ENCODE measurements around the gene BECN2.
"Not testable (repeated sequence)": the region's sequence is repeated elsewhere in the genome, so short reads cannot be mapped to it uniquely, and the experiment has no call there.

Gene BECN2

DNA sequence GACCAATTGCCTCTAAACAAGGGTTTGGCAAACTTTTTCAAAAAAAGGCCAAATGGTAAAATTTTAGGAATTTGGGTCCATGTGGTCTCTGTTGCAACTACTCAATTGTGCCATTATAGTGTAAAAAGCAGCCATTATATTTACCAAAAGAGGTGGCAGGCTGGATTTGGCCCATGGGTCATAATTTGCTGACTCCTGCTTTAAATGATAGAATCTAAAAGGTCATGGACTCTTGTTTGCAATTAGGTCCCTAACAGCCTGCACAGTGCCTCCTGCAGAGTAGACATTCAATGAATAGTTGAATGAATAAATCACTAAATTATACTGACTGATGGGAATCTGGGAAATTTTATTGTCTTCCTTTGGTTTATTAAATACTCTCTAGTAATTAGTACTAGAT, 6.2 kb downstream of the BECN2 start:
- Mint-ChIP-seq H3K4me1 (no peaks in the 10 kb centered on the region), H3K9me3 (no peaks in the 10 kb centered on the region), H3K27ac (no peak overlapping the region), H3K4me3 (no peak overlapping the region), H3K36me3 (no peaks in the 10 kb centered on the region)
- DNase-seq (ENCODE audit: low spot score in 2 of 2) (no peak), ATAC-seq (no peak)

DNA sequence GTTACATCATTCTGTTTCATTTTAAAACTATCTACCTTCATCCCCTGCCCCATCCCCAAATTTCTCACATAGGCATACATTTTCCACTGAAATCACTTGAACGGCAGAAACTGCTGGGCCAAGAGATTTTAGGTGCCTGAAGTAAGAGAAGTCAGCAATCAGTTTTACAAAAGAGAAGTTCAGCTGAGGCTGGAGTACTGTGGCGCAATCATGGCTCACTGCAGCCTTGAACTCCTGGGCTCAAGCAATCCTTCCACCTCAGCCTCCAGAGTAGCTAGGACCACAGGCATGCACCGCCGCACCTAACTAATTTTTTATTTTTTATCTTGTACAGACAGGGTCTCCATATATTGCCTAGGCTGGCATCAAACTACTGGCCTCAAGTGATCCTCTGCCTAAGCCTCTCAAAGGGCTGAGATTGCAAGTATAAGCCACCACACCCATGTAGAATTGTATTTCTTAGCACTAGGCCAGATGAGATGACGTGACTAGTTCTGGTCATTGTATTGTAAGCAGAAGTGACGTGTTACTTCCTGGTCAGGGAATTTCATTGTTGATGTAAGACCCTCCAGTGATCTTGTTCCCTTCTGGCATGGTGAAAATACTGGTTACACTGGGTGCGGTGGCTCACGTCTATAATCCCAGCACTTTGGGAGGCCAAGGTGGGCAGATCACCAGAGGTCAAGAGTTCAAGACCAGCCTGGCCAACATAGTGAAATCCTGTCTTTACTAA, 7.1 kb downstream of the BECN2 start:
- no peaks in the 10 kb centered on the region for H3K9me3 Mint-ChIP-seq
- H3K36me3 Mint-ChIP-seq, result no peaks in the 10 kb centered on the region
- no peaks in the 10 kb centered on the region for H3K4me1 Mint-ChIP-seq
- DNase-seq (ENCODE audit: low spot score in 2 of 2) (no peak), ATAC-seq (no peak)
- H3K4me3 Mint-ChIP-seq, result no peak overlapping the region
- no peak overlapping the region for H3K27ac Mint-ChIP-seq

DNA sequence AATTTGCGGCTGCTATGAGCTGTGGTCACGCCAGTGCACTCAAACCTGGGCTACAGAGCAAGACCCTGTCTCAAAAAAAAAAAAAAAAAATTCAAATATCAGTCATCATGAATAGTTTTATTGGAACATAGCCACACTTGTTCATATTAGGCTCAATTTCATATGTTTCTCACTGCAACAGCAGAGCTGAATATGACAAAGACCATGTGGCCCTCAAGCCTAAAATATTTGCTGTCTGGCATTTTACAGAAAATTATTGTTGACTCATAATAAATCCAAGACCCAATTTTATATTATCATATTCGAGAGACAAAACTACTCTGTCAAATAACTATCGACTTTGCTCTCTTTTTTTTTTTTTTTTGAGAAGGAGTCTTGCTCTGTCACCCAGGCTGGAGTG, 11.0 kb downstream of the BECN2 start:
- H3K4me3 Mint-ChIP-seq, result no peak overlapping the region
- H3K4me1 Mint-ChIP-seq, result no peaks in the 10 kb centered on the region
- ATAC-seq (no peak), DNase-seq (ENCODE audit: low spot score in 2 of 2) (no peak)
- no peaks in the 10 kb centered on the region for H3K36me3 Mint-ChIP-seq
- no peaks in the 10 kb centered on the region for H3K9me3 Mint-ChIP-seq
- no peak overlapping the region for H3K27ac Mint-ChIP-seq

DNA sequence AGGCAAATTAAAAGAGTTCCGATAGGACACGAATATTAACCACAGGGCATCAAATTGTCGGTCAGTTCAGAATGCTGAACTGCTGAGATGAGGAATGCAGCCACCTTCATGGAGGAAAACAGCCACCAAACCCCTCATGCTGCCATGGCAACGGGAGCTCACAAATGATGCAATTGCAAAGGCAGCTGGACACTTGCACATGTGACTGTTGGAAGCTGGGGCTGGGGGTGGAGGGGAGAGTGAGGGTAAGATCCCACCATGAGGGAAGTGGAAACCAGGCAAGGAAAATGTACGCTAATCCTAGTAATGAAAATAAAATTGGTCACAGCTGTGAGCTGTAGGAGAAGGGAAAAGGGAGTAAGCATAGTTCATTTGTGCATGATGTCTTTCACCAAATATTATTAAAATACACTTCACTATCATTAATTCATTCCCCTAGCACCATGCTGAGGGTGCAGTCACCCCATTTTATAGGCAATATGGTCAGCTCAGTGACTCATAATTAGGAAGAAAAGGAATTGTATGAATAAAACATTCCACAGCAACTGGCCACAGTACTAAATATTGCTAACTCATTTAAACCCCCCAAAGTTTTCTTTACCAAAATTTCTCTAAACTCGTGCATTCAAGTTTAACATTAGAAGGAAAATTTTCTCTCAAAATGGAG, 15.3 kb downstream of the BECN2 start:
- Mint-ChIP-seq H3K36me3 (no peaks in the 10 kb centered on the region), H3K9me3 (no peaks in the 10 kb centered on the region), H3K4me3 (no peak overlapping the region), H3K27ac (no peak overlapping the region), H3K4me1 (no peaks in the 10 kb centered on the region)
- ATAC-seq, result no peak
- DNase-seq (ENCODE audit: low spot score in 2 of 2), result no peak

DNA sequence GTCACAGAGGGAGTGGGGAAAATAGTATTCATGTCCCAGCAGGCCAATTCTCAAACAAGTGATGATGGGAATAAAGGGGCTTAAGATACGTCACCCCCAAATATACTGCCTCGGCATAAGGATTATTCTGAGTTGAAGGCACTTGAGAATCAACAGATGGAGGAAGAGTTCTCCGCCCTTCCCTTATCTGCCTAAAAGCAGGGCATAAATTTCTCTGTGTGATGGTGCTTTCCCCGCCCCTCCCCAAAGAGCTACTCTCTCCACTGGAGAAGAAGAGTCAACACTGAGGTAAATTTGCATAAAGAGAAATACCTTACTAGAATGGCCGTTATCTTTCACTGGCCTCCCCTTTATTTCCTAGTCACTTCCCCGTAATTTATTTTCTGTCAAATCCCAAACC, 18.7 kb downstream of the BECN2 start:
- H3K36me3 Mint-ChIP-seq, result no peaks in the 10 kb centered on the region
- H3K27ac Mint-ChIP-seq, result no peak overlapping the region
- no peaks in the 10 kb centered on the region for H3K9me3 Mint-ChIP-seq
- ATAC-seq (no peak), DNase-seq (ENCODE audit: low spot score in 2 of 2) (no peak)
- no peaks in the 10 kb centered on the region for H3K4me1 Mint-ChIP-seq
- H3K4me3 Mint-ChIP-seq, result no peak overlapping the region

DNA sequence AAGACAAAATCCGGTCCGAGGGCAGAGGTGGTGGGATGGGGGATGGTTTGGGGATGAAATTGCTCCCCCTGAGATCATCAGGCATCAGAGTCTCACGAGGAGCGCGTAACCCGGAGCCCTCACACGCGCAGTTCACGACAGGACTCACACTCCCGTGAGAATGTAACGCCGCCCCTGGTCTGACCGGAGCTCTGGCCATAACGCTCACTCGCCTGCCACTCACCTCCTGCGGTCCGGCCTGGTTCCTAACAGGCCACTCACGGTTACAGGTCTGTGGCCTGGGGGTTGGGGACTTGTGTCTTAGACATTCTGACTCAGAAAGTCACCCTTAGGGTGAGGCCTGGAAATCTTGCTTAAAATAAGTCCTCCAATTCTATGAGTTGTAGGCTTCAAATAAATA, 21.5 kb downstream of the BECN2 start:
- Mint-ChIP-seq H3K4me3 (no peak overlapping the region), H3K27ac (no peak overlapping the region), H3K9me3 (no peaks in the 10 kb centered on the region), H3K36me3 (no peaks in the 10 kb centered on the region), H3K4me1 (no peaks in the 10 kb centered on the region)
- DNase-seq (ENCODE audit: low spot score in 2 of 2) (no peak), ATAC-seq (peak; percentile 24)

DNA sequence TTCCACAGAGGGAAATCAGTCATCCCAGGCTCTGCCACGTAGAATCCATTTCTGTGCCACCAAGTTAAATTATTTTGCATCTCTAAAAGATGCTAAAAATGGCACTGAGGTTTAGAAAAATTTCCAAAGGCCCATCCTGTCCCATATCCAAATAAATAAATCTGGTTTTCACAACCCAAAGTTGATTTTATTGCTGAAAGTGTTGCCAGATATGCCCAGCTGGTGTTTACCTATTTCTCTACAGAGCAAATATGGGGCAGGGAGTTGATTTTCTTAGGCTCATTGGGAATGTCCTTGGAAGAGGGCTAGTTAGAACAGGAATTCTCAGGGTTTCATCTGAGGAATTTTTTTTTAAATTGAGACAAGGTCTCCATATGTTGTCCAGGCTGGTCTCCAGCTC, 22.4 kb downstream of the BECN2 start:
- no peak for DNase-seq (ENCODE audit: low spot score in 2 of 2)
- H3K4me1 Mint-ChIP-seq, result no peaks in the 10 kb centered on the region
- no peaks in the 10 kb centered on the region for H3K9me3 Mint-ChIP-seq
- no peak overlapping the region for H3K4me3 Mint-ChIP-seq
- H3K36me3 Mint-ChIP-seq, result no peaks in the 10 kb centered on the region
- no peak overlapping the region for H3K27ac Mint-ChIP-seq
- ATAC-seq, result no peak

DNA sequence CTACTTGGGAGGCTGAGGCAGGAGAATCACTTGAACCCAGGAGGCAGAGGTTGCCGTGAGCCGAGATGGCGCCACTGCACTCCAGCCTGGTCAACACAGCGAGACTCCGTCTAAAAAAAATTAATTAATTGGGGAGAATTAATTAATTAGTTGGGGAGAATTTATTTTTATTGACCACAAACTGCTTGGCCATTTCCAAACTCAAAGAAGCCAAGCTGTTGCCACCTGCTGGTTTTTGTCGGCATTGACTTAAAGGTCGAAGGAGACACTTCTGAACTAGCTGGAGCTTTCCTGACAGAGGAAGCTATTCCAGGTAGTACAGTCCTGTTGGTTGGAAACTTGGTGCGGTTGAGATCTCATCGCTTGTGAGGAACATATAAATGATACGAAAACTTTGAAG, 28.2 kb downstream of the BECN2 start:
- Mint-ChIP-seq H3K4me3 (no peak overlapping the region), H3K9me3 (no peaks in the 10 kb centered on the region), H3K36me3 (no peaks in the 10 kb centered on the region), H3K4me1 (no peaks in the 10 kb centered on the region), H3K27ac (no peak overlapping the region)
- no peak for ATAC-seq
- DNase-seq (ENCODE audit: low spot score in 2 of 2), result no peak

DNA sequence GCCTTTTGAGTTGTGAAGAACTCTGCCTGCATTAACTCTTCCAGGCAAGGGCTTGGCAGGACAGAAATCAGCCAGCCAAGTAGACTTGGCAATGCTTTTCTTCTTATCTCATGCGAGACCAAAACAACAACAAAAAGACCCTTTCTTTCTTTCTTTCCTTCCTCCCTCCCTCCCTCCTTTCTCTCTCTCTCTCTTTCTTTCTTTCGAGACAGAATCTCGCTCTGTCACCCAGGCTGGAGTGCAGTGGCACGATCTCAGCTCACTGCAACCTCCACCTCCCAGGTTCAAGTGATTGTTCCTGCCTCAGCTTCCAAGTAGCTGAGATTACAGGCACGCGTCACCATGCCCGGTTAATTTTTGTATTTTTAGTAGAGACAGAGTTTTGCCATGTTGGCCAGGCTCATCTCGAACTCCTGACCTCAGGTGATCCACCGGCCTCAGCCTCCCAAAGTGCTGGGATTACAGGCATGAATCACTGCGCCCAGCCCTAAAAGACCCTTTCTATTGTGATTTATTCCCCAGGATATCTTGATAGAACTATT, 30.9 kb downstream of the BECN2 start:
- not testable (repeated sequence) for H3K36me3 Mint-ChIP-seq; ATAC-seq; DNase-seq (ENCODE audit: low spot score in 2 of 2); H3K4me3 Mint-ChIP-seq; H3K4me1 Mint-ChIP-seq; H3K9me3 Mint-ChIP-seq; H3K27ac Mint-ChIP-seq

DNA sequence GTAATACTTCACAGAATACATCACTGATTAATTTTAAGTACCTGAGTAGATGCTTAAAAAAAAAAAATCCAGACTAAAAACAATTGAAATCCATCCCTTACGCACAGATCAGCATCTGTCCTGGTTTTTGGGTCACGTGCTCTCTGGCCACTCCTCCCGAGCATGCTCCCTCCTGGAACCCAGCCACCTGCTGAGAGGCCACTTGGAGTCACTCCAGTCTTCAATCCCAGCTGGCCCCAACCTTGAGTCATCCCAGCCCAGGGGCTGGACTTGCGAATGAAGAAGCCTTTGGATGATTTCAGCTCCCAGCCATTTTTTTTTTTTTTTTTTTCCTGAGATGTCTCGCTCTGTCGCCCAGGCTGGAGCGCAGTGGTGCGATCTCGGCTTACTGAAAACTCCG, 32.5 kb downstream of the BECN2 start:
- DNase-seq (ENCODE audit: low spot score in 2 of 2) (no peak), ATAC-seq (no peak)
- H3K36me3 Mint-ChIP-seq, result no peaks in the 10 kb centered on the region
- H3K4me3 Mint-ChIP-seq, result no peak overlapping the region
- no peaks in the 10 kb centered on the region for H3K9me3 Mint-ChIP-seq
- H3K27ac Mint-ChIP-seq, result no peak overlapping the region
- no peaks in the 10 kb centered on the region for H3K4me1 Mint-ChIP-seq

DNA sequence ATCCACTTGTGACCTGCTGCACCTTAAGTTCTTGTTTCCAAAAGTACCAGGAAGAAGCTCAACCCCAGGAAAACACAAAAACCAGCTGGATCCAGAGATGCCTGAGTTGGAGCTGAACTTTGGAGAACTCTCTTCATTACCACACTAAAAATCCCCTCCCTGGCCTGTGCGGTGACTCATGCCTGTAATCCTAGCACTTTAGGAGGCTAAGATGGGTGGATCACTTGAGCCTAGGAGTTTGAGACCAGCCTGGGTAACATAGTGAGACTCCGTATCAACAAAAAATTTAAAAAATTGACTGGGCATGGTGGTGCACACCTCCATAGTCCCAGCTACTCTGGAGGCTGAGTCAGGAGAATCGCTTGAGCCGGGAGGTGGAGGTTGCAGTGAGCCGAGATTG, 35.2 kb downstream of the BECN2 start:
- Mint-ChIP-seq H3K36me3 (no peaks in the 10 kb centered on the region), H3K9me3 (no peaks in the 10 kb centered on the region), H3K4me1 (no peaks in the 10 kb centered on the region), H3K4me3 (no peak overlapping the region), H3K27ac (no peak overlapping the region)
- no peak for DNase-seq (ENCODE audit: low spot score in 2 of 2)
- ATAC-seq, result no peak

DNA sequence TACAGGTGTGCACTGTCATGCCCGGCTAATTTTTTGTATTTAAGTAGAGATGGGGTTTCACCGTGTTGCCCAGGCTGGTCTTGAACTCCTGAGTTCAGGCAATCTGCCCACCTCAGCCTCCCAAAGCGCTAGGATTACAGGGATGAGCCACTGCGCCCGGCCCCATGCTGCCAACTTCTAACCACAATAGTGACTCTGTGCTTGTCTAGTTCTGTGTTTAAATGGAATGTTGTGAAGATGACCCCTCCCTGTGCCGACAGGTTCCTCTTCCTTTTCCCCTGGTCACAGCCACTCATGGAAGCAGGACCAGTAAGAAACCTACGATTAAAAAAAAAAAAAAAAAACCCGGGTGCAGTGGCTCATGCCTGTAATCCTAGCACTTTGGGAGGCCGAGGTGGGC, 36.6 kb downstream of the BECN2 start:
- ATAC-seq (no peak), DNase-seq (ENCODE audit: low spot score in 2 of 2) (no peak)
- Mint-ChIP-seq H3K27ac (no peak overlapping the region), H3K4me1 (peaks cover 6% of the 10 kb centered on the region), H3K4me3 (no peak overlapping the region), H3K36me3 (no peaks in the 10 kb centered on the region), H3K9me3 (no peaks in the 10 kb centered on the region)

DNA sequence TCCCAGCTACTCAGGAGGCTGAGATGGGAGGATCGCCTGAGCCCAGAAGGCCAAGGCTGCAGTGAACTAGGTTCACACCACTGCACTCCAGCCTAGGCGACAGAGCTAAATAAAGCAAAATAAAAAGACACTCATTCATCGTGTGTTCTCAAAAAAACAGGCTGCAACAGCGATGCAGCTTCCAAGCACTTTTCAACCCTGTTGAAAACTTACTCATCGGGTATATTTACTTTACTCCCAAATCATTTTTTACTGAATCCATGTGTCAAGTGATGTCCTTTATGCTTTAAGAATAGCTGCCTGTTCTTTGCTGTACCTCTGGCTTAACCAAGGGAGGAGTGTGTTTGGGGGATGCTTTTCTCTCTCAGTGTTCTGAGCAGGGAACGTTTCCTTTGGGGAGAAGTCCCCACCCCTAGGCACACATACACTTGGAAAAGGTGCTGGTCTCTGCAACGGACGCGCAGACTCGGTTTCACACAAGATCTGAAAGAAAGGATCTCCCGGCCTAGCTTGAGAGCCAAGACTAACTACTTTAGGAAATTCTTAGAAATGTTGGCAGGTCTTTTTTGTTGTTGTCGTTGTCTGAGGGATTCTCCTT, 39.9 kb downstream of the BECN2 start:
- no peak overlapping the region for H3K4me3 Mint-ChIP-seq
- no peaks in the 10 kb centered on the region for H3K36me3 Mint-ChIP-seq
- H3K4me1 Mint-ChIP-seq, result peaks cover 6% of the 10 kb centered on the region
- no peak for DNase-seq (ENCODE audit: low spot score in 2 of 2)
- no peaks in the 10 kb centered on the region for H3K9me3 Mint-ChIP-seq
- ATAC-seq, result no peak
- H3K27ac Mint-ChIP-seq, result no peak overlapping the region

DNA sequence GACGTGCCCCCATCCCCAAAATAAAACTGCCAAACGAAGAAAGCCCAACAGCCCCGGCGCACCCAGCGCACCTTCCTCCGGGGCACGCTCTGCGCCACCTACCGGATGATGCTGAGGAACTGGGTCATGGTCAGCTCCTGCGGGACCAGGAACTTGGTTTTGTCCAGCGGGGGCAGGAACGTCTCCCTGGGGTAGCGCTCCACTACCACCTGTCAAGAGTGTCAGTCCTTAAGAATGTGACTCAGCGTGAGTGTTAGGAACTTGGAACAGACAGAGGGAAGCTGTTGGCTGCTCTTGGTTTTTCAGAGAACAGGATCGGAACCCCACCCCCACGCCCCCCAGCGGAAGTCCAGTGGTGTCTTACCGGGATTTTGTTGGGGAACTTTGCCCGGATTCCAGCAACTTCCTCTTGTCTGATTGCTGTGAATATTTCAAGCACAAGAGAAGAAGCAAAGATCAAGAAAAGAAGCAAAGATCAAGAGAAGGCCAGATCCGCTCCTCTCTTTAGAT, 40.9 kb downstream of the BECN2 start:
- Mint-ChIP-seq H3K27ac (no peak overlapping the region), H3K36me3 (no peaks in the 10 kb centered on the region), H3K4me1 (peaks cover 6% of the 10 kb centered on the region), H3K9me3 (no peaks in the 10 kb centered on the region), H3K4me3 (peak overlapping the region; percentile 45)
- DNase-seq (ENCODE audit: low spot score in 2 of 2), result peak; percentile 22 to 62
- peak; percentile 72 for ATAC-seq

DNA sequence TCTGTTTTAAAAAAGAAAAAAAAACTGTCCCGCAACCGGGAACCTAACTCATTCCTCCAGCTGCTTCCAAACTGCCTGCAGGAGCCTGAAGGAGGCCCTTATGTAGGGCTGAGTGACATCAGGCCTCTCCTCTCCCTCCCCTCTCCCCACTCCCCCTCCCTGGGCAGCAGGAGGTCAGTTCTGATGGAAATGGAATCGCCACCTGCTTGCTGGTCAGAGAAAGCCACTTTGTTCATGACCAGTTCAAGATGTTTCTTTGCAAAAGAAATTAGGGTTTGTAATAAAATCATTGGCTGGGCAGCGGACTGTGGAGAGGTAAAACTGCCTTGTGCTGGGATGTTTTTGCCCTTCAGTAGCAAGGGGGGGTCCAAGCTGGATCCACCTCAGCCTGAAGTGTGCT, 41.5 kb downstream of the BECN2 start, which contains the start of gene MAP1LC3C:
Gene MAP1LC3C (minus strand): TSS at position 73 of the 400 bp plus-strand sequence. CDS start 90 bp downstream, outside the sequence.
- Mint-ChIP-seq H3K4me3 (peak within 1 kb of the TSS; percentile 45), H3K27ac (no peak within 1 kb of the TSS), H3K9me3 (no peaks in the 10 kb centered on the region), H3K36me3 (no peaks in the 10 kb centered on the region), H3K4me1 (peaks cover 6% of the 10 kb centered on the region)
- DNase-seq (ENCODE audit: low spot score in 2 of 2) (no peak), ATAC-seq (no peak)

DNA sequence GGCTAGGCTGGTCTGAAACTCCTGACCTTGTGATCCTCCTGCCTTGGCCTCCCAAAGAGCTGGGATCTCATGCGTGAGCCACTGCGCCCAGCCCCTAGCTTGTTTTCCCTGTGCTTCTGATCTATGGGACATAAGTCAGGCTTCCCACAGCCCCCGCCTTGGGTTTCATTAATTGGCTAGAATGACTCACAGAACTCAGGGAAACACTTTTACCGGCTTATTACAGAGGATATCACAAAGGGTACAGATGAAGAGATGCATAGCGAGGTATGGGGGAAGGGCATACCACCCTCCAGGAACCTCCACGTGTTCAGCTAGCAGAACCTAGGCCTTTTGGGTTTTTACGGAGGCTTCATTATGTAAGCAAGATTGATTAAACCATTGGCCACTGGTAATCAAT, 42.9 kb downstream of the BECN2 start:
- no peak for ATAC-seq
- Mint-ChIP-seq H3K27ac (no peak overlapping the region), H3K4me3 (no peak overlapping the region)

More for the DNA sequence above, 42.9 kb downstream of the BECN2 start:
- DNase-seq (ENCODE audit: low spot score in 2 of 2), result no peak
- peaks cover 6% of the 10 kb centered on the region for H3K4me1 Mint-ChIP-seq
- no peaks in the 10 kb centered on the region for H3K9me3 Mint-ChIP-seq
- no peaks in the 10 kb centered on the region for H3K36me3 Mint-ChIP-seq
